ENCODE data around the gene DNAJA2.
"Not testable (repeated sequence)": the region's sequence is repeated elsewhere in the genome, so short reads cannot be mapped to it uniquely, and the experiment has no call there.

GRCh38 chr16:46944713-46945112, 28.8 kb downstream of the DNAJA2 start:
- not testable (repeated sequence) for TF ChIP-seq CTCF, POLR2A (IDR thresholded peaks at IDR 0.05)

All from thyroid gland (tissue), 4 donors.